K562 (cell line): Measurements from ENCODE around the gene PLXNB3. TPM values are rescaled to one million over a fixed set of nuclear protein-coding genes. Genes with fewer than 3 reads are reported as not detected.
A peak's percentile ranks its signal among the peaks of the same experiment; 100 is the strongest.

ENCODE experiments used
- CAMTA2 ChIP-seq: fragments of 250-450 bp; sonication (Bioruptor Pico); conservative IDR thresholded peaks from 2 replicates; pipeline ENCODE4 v1.5.1; 2022
- ESRRA ChIP-seq: fragments of 450-650 bp; IDR thresholded peaks from 2 replicates; pipeline ENCODE4 v1.6.1; 2014; ENCODE audit warnings: low read depth, mild to moderate bottlenecking, moderate library complexity, borderline replicate concordance
- EZH2 ChIP-seq: IDR thresholded peaks from 2 replicates; pipeline ENCODE4 v1.6.1; 2012; ENCODE audit warnings: low read depth, mild to moderate bottlenecking, inconsistent platforms, low read length, borderline replicate concordance
- ID3 ChIP-seq, 2 experiments: fragments of 250-450 bp in 1 of 2; fragments of 450-650 bp in 1 of 2; sonication (Bioruptor Pico) in 1 of 2; IDR thresholded peaks; 2 replicates each; pipeline versions ENCODE4 v1.6.1 to v1.8.0; 2016 to 2021; ENCODE audit warnings: mild to moderate bottlenecking in 2 of 2, moderate library complexity in 2 of 2, missing compliant biosample characterization in 1 of 2, missing genetic modification characterization in 1 of 2
- IFI16 ChIP-seq: fragments of 250-450 bp; sonication (Bioruptor Pico); IDR thresholded peaks from 2 replicates; pipeline ENCODE4 v2.1.2; 2022; ENCODE audit warnings: mild to moderate bottlenecking, inconsistent platforms
- MBD2 ChIP-seq: sonication (generic); IDR thresholded peaks from 2 replicates; pipeline ENCODE4 v1.6.1; 2016; ENCODE audit warnings: low read depth, borderline replicate concordance
- MIER1 ChIP-seq: fragments of 450-650 bp; IDR thresholded peaks from 2 replicates; pipeline ENCODE4 v1.6.1; 2016; ENCODE audit warnings: antibody characterized with exemption, mild to moderate bottlenecking, low read depth
- MNT ChIP-seq, 2 experiments: fragments of 450-650 bp; conservative IDR thresholded peaks; 2 replicates each; pipeline ENCODE4 v1.6.1; 2017; ENCODE audit warnings: mild to moderate bottlenecking in 2 of 2, moderate library complexity in 2 of 2
- PHF8 ChIP-seq: fragments of 200-600 bp; sonication (generic); IDR thresholded peaks from 2 replicates; pipeline ENCODE4 v1.6.1; 2012; ENCODE audit warnings: mixed run types, mild to moderate bottlenecking, inconsistent platforms, low read length, moderate library complexity, borderline replicate concordance
- RBM15 ChIP-seq: fragments of 200-400 bp; formaldehyde crosslinking; IDR thresholded peaks from 2 replicates; pipeline ENCODE4 v1.6.1; 2018; ENCODE audit warnings: mild to moderate bottlenecking, low read length, moderate library complexity; ENCODE audit not compliant: insufficient read depth
- TBL1XR1 ChIP-seq, 2 experiments: IDR thresholded peaks; 2 replicates each; pipeline ENCODE4 v1.6.1; 2012; ENCODE audit warnings: improper control_type of control experiment in 2 of 2, low read length in 2 of 2, mild to moderate bottlenecking in 1 of 2
- TEAD4 ChIP-seq, 2 experiments: sonication (generic) in 1 of 2; formaldehyde crosslinking in 1 of 2; IDR thresholded peaks; 2 replicates each; pipeline versions ENCODE4 v1.6.1 to v1.8.0; 2012 to 2022; ENCODE audit warnings: borderline replicate concordance in 1 of 2, inconsistent platforms in 1 of 2, low read length in 1 of 2, mild to moderate bottlenecking in 1 of 2, missing genetic modification reagents in 1 of 2
- THAP12 ChIP-seq: fragments of 250-450 bp; sonication (Bioruptor Pico); IDR thresholded peaks from 2 replicates; pipeline ENCODE4 v1.9.0; 2021; ENCODE audit warnings: mild to moderate bottlenecking, inconsistent platforms
- ZNF609 ChIP-seq: sonication (generic); formaldehyde crosslinking; IDR thresholded peaks from 2 replicates; pipeline ENCODE4 v1.8.1; 2023; ENCODE audit warnings: missing genetic modification reagents, mild to moderate bottlenecking, borderline replicate concordance
- ZZZ3 ChIP-seq: fragments of 450-650 bp; IDR thresholded peaks from 2 replicates; pipeline ENCODE4 v1.6.1; 2016; ENCODE audit warnings: antibody characterized with exemption, mild to moderate bottlenecking, moderate library complexity
- polyA plus RNA-seq, 8 experiments: library from polyadenylated mRNA; depleted of rRNA in 4 of 8; stranded (reverse) in 5 of 8; unstranded in 3 of 8; fragments of >200 nt; fragmentation: Nextera tagmentation in 2 of 8; fragmentation: Illumina TruSeq in 1 of 8; extraction: Ambion mirVana in 2 of 8; extraction: Trizol in 1 of 8; gene quantifications; 2 replicates each; pipeline versions ENCODE4 v1.2.1 to v1.2.3, GENCODE V29; 2011 to 2014; ENCODE audit warnings: inconsistent platforms in 1 of 8, missing spikeins in 1 of 8
- total RNA-seq, 7 experiments: library from RNA; depleted of rRNA in 6 of 7; stranded (reverse); fragments of >200 nt in 6 of 7; fragmentation: Illumina TruSeq in 2 of 7; extraction: Trizol in 2 of 7; gene quantifications; 2 replicates each; pipeline versions ENCODE4 v1.2.1 to v1.2.3, GENCODE V29; 2011 to 2021; ENCODE audit warnings: low replicate concordance in 1 of 7

PLXNB3 gene
- total and polyA plus RNA-seq, 9 of the 15 experiments (the other 6 are each of a cell fraction or from before 2014, with no cell fraction given) = 0.22 to 2.0 (median 1.4) TPM; not detected in 2

GRCh38 chrX:153765138-153766079 lies 1.4 kb downstream of the PLXNB3 start (continued):
- TF ChIP-seq RBM15 (no peak), MIER1 (no peak), MNT (conservative IDR thresholded peaks at IDR 0.05) (peak in 1 of 2 experiments; percentile 72; a peak in 2 of 4 replicates), CAMTA2 (CRISPR knock-in tag) (no peak), THAP12 (CRISPR knock-in tag) (peak; percentile 11; the same call in 1 of the 2 replicates), TEAD4 (IDR thresholded peaks at IDR 0.05; ENCODE audit: low read length) (peak; percentile 85), TEAD4 (CRISPR knock-in tag; IDR thresholded peaks at IDR 0.05; ENCODE audit: borderline replicate concordance) (no peak), IFI16 (no peak), ESRRA (no peak; the same call in 1 of the 2 replicates), TBL1XR1 (IDR thresholded peaks at IDR 0.05; ENCODE audit: low read length in 2 of 2) (0 out of 4 replicates have a peak, but pooled peaks of 1 of the 2 experiments have one; percentile 33), EZH2 (no peak), ZNF609 (CRISPR knock-in tag) (no peak), ZZZ3 (no peak), PHF8 (peak; percentile 40; the same call in 1 of the 2 replicates), MBD2 (peak; percentile 75), ID3 (CRISPR knock-in tag; IDR thresholded peaks at IDR 0.05) (no peak), ID3 (tag; IDR thresholded peaks at IDR 0.05) (peak; percentile 71; the same call in 1 of the 2 replicates)
